Measurements from ENCODE around the gene ALDOB. TPM values are rescaled to one million over a fixed set of nuclear protein-coding genes. Genes with fewer than 3 reads are reported as not detected.

Gene ALDOB
- total RNA-seq, 1 experiment from 2014 or later: not detected

- Mint-ChIP-seq H3K36me3 (ENCODE audit: insufficient read depth in 1 of 3, low read depth in 3 of 3) (peaks cover 0 to 3% (median 0%) of the 10 kb centered on the region in 3 experiments; a peak in 2 of 7 replicates), H3K27me3 (ENCODE audit: low read depth) (peaks cover 12% of the 10 kb centered on the region), H3K4me3 (no peak overlapping the region), H3K9me3 (no peaks in the 10 kb centered on the region), H3K4me1 (peaks cover 29 to 35% of the 10 kb centered on the region in 2 experiments), H3K27ac (no peak overlapping the region; a peak in 1 of 7 replicates)
- no peak for TF ChIP-seq CTCF (conservative IDR thresholded peaks at IDR 0.05)
- Histone ChIP-seq H4K8ac (replicated peaks; ENCODE audit: insufficient read length, low read depth, low read length) (no peak overlapping the region), H3K23me2 (ENCODE audit: insufficient read length, low read depth, low read length, poor library complexity, severe bottlenecking) (peaks cover 11% of the 10 kb centered on the region), H3K56ac (ENCODE audit: insufficient read length, low read depth, low read length) (no peak overlapping the region), H2BK20ac (ENCODE audit: low read depth, low read length, poor library complexity, severe bottlenecking) (no peak overlapping the region), H4K91ac (ENCODE audit: insufficient read length, low read depth, low read length) (no peak overlapping the region), H2BK120ac (ENCODE audit: low read depth, low read length, poor library complexity, severe bottlenecking) (no peak overlapping the region), H3T11ph (ENCODE audit: low read length) (no peak overlapping the region), H3K79me1 (ENCODE audit: insufficient read depth, low read depth, low read length, poor library complexity, severe bottlenecking) (no peaks in the 10 kb centered on the region), H3K18ac (ENCODE audit: insufficient read length, low read depth, low read length) (no peak overlapping the region), H2BK5ac (ENCODE audit: insufficient read length, low read length) (no peak overlapping the region), H3K14ac (ENCODE audit: insufficient read depth, low read length) (no peak overlapping the region), H3K9ac (ENCODE audit: extremely low read depth, insufficient read length, low read length) (no peak overlapping the region), H2BK12ac (ENCODE audit: insufficient read length, low read depth, low read length) (no peak overlapping the region), H3K4me1 (ENCODE audit: insufficient read depth, low read length) (peaks cover 8% of the 10 kb centered on the region), H2BK15ac (ENCODE audit: low read depth, low read length) (no peak overlapping the region), H3K27ac (ENCODE audit: insufficient read length, low read depth, low read length) (no peak overlapping the region), H3K4ac (ENCODE audit: low read depth, low read length) (no peak overlapping the region), H2AFZ (ENCODE audit: low read length) (no peak overlapping the region), H3K23ac (ENCODE audit: insufficient read length, low read depth, low read length) (no peak overlapping the region), H2AK5ac (ENCODE audit: insufficient read length, low read length) (no peak overlapping the region), H3K4me2 (ENCODE audit: insufficient read depth, insufficient read length, low read length) (no peak overlapping the region), H4K5ac (ENCODE audit: insufficient read length, low read depth, low read length) (no peak overlapping the region), H3K27me3 (ENCODE audit: insufficient read depth, low read length) (no peaks in the 10 kb centered on the region), H4K20me1 (ENCODE audit: control insufficient read depth, insufficient read depth, insufficient read length) (no peaks in the 10 kb centered on the region), H3K79me2 (ENCODE audit: insufficient read depth, low read length) (no peaks in the 10 kb centered on the region), H3K9me3 (ENCODE audit: control insufficient read depth, low read depth, low read length) (no peaks in the 10 kb centered on the region)
- no CpG with 5 or more reads among the region's 1 CpG for WGBS (ENCODE audit: extremely low coverage, insufficient read length, low lambda C conversion rate)
- DNase-seq: no peak
Measured at GRCh38 chr9:101484046-101484445, 48.5 kb upstream of the ALDOB start.
